PC-3 (cell line): ENCODE measurements around the gene RCOR2. TPM values are rescaled to one million over a fixed set of nuclear protein-coding genes. Genes with fewer than 3 reads are reported as not detected.

ENCODE experiments used
- ATAC-seq: fragments of 200-7000 bp; cut with Tn5 transposase; 2 replicates; pipeline ENCODE4 v1.9.1; 2020; ENCODE audit warnings: mild to moderate bottlenecking, moderate library complexity
- BruUV-seq: library from RNA; stranded (reverse); fragments of 400-500 nt; replicated peaks from 2 replicates; lab custom pipeline; 2021; lab: Mats Ljungman, UMichigan
- CTCF ChIA-PET: fragments of 300-600 bp; sonication (Branson Sonifier 250); formaldehyde crosslinking; loops from one replicate; lab custom pipeline; 2022; ENCODE audit warnings: antibody characterized with exemption; lab: Charles Lee
- POLR2A ChIA-PET: fragments of 300-600 bp; sonication (Branson Sonifier 250); formaldehyde crosslinking; loops from one replicate; lab custom pipeline; 2022; ENCODE audit warnings: antibody characterized with exemption; ENCODE audit not compliant: unreplicated experiment; lab: Charles Lee
- DNase-seq: peaks from one replicate; pipeline ENCODE4 v3.0.0-alpha.2; 2015
- H2AFZ ChIP-seq: fragments of 300-600 bp; sonication (generic); 2 replicates; pipeline ENCODE4 v1.6.0; 2016; ENCODE audit warnings: antibody characterized with exemption, low read length
- H3F3A ChIP-seq: fragments of 300-600 bp; sonication (generic); one replicate; pipeline ENCODE4 v1.6.0; 2017; ENCODE audit warnings: antibody characterized with exemption, low read length, control low read depth, mild to moderate bottlenecking; ENCODE audit not compliant: unreplicated experiment
- H3K27ac ChIP-seq: fragments of 300-600 bp; sonication (generic); 2 replicates; pipeline ENCODE4 v1.5.1; 2016; ENCODE audit warnings: mild to moderate bottlenecking, low read length
- H3K27me3 ChIP-seq: fragments of 300-600 bp; sonication (generic); 2 replicates; pipeline ENCODE4 v1.6.1; 2016; ENCODE audit warnings: low read length, mixed read lengths
- H3K36me3 ChIP-seq: fragments of 300-600 bp; sonication (generic); 2 replicates; pipeline ENCODE4 v1.6.1; 2016; ENCODE audit warnings: low read depth, mixed run types, low read length, mixed read lengths
- H3K4me1 ChIP-seq: fragments of 300-600 bp; sonication (generic); 2 replicates; pipeline ENCODE4 v1.5.1; 2016; ENCODE audit warnings: low read length; ENCODE audit not compliant: insufficient read depth
- H3K4me2 ChIP-seq: fragments of 300-600 bp; sonication (generic); 2 replicates; pipeline ENCODE4 v1.6.0; 2016; ENCODE audit warnings: low read length
- H3K4me3 ChIP-seq: fragments of 300-600 bp; sonication (generic); 2 replicates; pipeline ENCODE4 v1.5.1; 2016; ENCODE audit warnings: mild to moderate bottlenecking, low read length, mixed read lengths
- H3K79me2 ChIP-seq: fragments of 300-600 bp; sonication (generic); 2 replicates; pipeline ENCODE4 v1.6.1; 2017; ENCODE audit warnings: low read length, mixed read lengths
- H3K9ac ChIP-seq: fragments of 300-600 bp; sonication (generic); 2 replicates; pipeline ENCODE4 v1.6.0; 2016; ENCODE audit warnings: mild to moderate bottlenecking, low read length
- H3K9me2 ChIP-seq: fragments of 300-600 bp; sonication (generic); replicated peaks from 2 replicates; pipeline ENCODE4 v1.6.1; 2016; ENCODE audit warnings: mixed run types, low read length, mixed read lengths
- H3K9me3 ChIP-seq: fragments of 300-600 bp; sonication (generic); 2 replicates; pipeline ENCODE4 v1.6.1; 2016; ENCODE audit warnings: low read length, mixed read lengths
- H4K20me1 ChIP-seq: fragments of 300-600 bp; sonication (generic); 2 replicates; pipeline ENCODE4 v1.6.1; 2016; ENCODE audit warnings: low read length, mixed read lengths
- EZH2 ChIP-seq: fragments of 300-600 bp; sonication (generic); IDR thresholded peaks from one replicate; pipeline ENCODE4 v1.6.1; 2017; ENCODE audit warnings: antibody characterized with exemption, mild to moderate bottlenecking, low read length; ENCODE audit not compliant: unreplicated experiment
- EZH2phosphoT487 ChIP-seq: fragments of 300-600 bp; sonication (generic); IDR thresholded peaks from 2 replicates; pipeline ENCODE4 v1.6.1; 2018; ENCODE audit warnings: mild to moderate bottlenecking, antibody characterized with exemption, low read length, borderline replicate concordance
- intact Hi-C: fragments of 100-400 bp; cut with micrococcal nuclease; formaldehyde crosslinking; loops from 2 replicates; pipeline ENCODE4 v1.9.0; 2023
- total RNA-seq: library from RNA; depleted of rRNA; stranded (reverse); fragments of >200 nt; gene quantifications from 2 replicates; pipeline ENCODE4 v1.2.3, GENCODE V29; 2014
- TF ChIP-seq, protein P1 (sequence below): fragments of 300-600 bp; sonication (generic); conservative IDR thresholded peaks from 2 replicates; pipeline ENCODE4 v1.5.1; 2017; ENCODE audit warnings: antibody characterized with exemption, low read depth, mild to moderate bottlenecking, low read length

RCOR2 gene
- total RNA-seq, 1 experiment from 2014 or later = 1.4 TPM

DNA sequence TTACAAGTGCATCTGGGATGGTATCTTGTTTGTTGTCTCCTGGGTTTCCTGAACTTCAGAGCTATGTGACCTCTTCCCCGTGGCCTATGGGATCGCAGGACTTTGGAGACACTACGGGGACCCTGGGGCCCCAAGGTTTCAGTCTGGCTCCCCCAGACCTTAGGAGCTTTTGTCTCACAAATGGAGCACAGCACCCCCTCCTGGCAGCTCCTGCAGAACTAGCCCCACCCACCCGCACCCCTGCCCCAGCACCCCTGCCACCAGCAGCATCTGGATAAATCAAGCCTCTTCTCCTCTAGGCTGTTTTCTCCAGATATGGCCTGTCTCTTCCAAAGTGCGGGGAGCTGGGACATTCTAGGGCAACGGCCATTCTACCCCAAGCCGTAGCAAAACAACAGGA, 10.4 kb downstream of the RCOR2 start:
- no TSS peak for BruUV-seq
- Histone ChIP-seq H3K9me2 (no peaks in the 10 kb centered on the region), H3K27ac (no peak overlapping the region), H3K79me2 (no peaks in the 10 kb centered on the region), H3K36me3 (peaks cover 38% of the 10 kb centered on the region), H4K20me1 (no peaks in the 10 kb centered on the region), H3K4me1 (no peaks in the 10 kb centered on the region), H3K4me3 (no peak overlapping the region), H3K27me3 (no peaks in the 10 kb centered on the region), H3F3A (no peaks in the 10 kb centered on the region), H3K4me2 (no peak overlapping the region), H3K9ac (no peak overlapping the region), H2AFZ (no peak overlapping the region), H3K9me3 (no peaks in the 10 kb centered on the region)
- intact Hi-C loops = loop anchor here (1.0 kb wide), 1 partner anchor 69 kb away; no protein-coding TSS in a partner anchor
- POLR2A ChIA-PET = interaction anchor here (0.6 kb wide), 1 partner anchor 68 kb away, joined by 6 read pairs; the partner anchor contains the start of gene MARK2
- DNase-seq (peak; percentile 31), ATAC-seq (no peak)
- CTCF ChIA-PET = interaction anchor here (0.6 to 0.9 kb wide), 4 partner anchors 18 to 69 kb away, joined by 3 to 7 read pairs (median 4); no protein-coding TSS in a partner anchor
- TF ChIP-seq EZH2phosphoT487 = no peak
- TF ChIP-seq, protein P1, sequence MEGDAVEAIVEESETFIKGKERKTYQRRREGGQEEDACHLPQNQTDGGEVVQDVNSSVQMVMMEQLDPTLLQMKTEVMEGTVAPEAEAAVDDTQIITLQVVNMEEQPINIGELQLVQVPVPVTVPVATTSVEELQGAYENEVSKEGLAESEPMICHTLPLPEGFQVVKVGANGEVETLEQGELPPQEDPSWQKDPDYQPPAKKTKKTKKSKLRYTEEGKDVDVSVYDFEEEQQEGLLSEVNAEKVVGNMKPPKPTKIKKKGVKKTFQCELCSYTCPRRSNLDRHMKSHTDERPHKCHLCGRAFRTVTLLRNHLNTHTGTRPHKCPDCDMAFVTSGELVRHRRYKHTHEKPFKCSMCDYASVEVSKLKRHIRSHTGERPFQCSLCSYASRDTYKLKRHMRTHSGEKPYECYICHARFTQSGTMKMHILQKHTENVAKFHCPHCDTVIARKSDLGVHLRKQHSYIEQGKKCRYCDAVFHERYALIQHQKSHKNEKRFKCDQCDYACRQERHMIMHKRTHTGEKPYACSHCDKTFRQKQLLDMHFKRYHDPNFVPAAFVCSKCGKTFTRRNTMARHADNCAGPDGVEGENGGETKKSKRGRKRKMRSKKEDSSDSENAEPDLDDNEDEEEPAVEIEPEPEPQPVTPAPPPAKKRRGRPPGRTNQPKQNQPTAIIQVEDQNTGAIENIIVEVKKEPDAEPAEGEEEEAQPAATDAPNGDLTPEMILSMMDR = peak; percentile 37; the same call in 1 of the 2 replicates

DNA sequence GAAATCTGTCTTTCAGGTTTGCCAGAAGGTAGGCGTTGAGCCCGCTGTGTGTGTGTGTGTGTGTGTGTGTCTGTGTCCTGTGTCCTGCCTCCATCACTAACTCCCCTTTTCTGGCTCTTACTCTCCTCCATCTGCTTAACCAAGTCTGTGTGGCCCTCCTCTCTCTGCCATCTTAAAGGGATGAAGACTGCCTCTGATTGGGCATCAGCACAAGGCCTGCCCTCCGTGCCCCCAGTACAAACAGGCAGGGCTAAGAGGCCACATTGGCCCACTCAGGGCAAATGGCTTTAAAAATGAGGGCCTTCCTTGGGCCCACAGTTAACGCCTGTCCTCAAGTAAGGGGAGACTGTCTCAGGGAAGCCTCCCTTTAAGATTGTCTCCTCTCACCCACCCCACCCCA, 10.9 kb downstream of the RCOR2 start:
- H3F3A ChIP-seq = no peaks in the 10 kb centered on the region

DNA sequence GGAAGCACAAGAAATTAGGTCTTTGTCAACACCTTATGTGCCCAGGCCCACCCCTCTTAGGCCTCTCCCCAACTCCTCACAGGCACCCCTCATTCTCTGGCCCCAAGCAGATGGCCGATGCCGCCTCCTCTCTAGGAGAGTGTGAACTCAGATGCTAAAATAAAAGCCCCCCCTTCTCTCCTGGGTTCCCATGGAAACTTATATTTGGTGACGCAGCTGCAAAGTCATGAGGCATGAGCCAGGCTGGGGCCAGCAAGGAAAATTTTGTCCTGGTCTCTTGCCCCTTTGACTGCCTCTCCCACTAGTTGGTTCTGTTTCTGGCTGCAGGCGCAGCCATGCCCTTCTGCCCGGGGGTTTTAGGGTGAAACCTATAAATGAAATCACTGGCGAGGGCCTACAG, 11.8 kb downstream of the RCOR2 start:
- no peak overlapping the region for H3K9ac ChIP-seq
- H3K27ac ChIP-seq = no peak overlapping the region
- no peaks in the 10 kb centered on the region for H3K9me2 ChIP-seq
- no peak overlapping the region for H3K4me3 ChIP-seq
- H4K20me1 ChIP-seq = no peaks in the 10 kb centered on the region
- no peak overlapping the region for H3K4me2 ChIP-seq
- no peaks in the 10 kb centered on the region for H3K9me3 ChIP-seq
- TF ChIP-seq, protein P1 = no peak
- TF ChIP-seq EZH2 (no peak), EZH2phosphoT487 (no peak)
- ChIA-PET POLR2A (no interaction called here), CTCF (no interaction called here)
- no peaks in the 10 kb centered on the region for H3K27me3 ChIP-seq
- no peak overlapping the region for H2AFZ ChIP-seq
- H3F3A ChIP-seq = no peaks in the 10 kb centered on the region
- no peak for DNase-seq
- H3K36me3 ChIP-seq = peaks cover 47% of the 10 kb centered on the region
- intact Hi-C loops = no loop called here
- no peaks in the 10 kb centered on the region for H3K4me1 ChIP-seq
- ATAC-seq = no peak
- no peaks in the 10 kb centered on the region for H3K79me2 ChIP-seq
- BruUV-seq = no TSS peak

More for the DNA sequence above, 10.9 kb downstream of the RCOR2 start:
- no peak for ATAC-seq
- CTCF ChIA-PET = interaction anchor here (0.6 to 0.9 kb wide), 4 partner anchors 18 to 69 kb away, joined by 3 to 7 read pairs (median 4); no protein-coding TSS in a partner anchor
- Histone ChIP-seq H3K79me2 (no peaks in the 10 kb centered on the region), H4K20me1 (no peaks in the 10 kb centered on the region), H3K4me1 (no peaks in the 10 kb centered on the region), H3K27ac (no peak overlapping the region), H3K27me3 (no peaks in the 10 kb centered on the region), H3K9me3 (no peaks in the 10 kb centered on the region), H3K36me3 (peaks cover 38% of the 10 kb centered on the region), H3K4me3 (no peak overlapping the region), H3K9me2 (no peaks in the 10 kb centered on the region), H3K4me2 (no peak overlapping the region), H3K9ac (no peak overlapping the region), H2AFZ (no peak overlapping the region)
- TF ChIP-seq EZH2 (no peak), EZH2phosphoT487 (no peak)
- TF ChIP-seq, protein P1 = no peak
- no TSS peak for BruUV-seq
- no peak for DNase-seq
- POLR2A ChIA-PET = interaction anchor here (0.6 kb wide), 1 partner anchor 67 kb away, joined by 6 read pairs; the partner anchor contains the start of gene MARK2
- intact Hi-C loops = loop anchor here (1.0 kb wide), 1 partner anchor 69 kb away; no protein-coding TSS in a partner anchor
